Renal pelvis (tissue), 4 donors: ENCODE results near the gene PTPN13. TPM values are rescaled to one million over a fixed set of nuclear protein-coding genes. Genes with fewer than 3 reads are reported as not detected.
A peak's percentile ranks its signal among the peaks of the same experiment; 100 is the strongest.

Experiments used
- DNase-seq: peaks from one replicate; pipeline ENCODE4 v3.0.0-alpha.2; 2013
- polyA plus RNA-seq, 3 donors: library from polyadenylated mRNA; unstranded; fragments of 120-200 nt; gene quantifications; one replicate each; pipeline ENCODE4 v1.2.1, GENCODE V29; 2013; ENCODE audit not compliant: insufficient read length in 3 of 3

Gene PTPN13
- polyA plus RNA-seq, 3 donors = 116 to 154 (median 151) TPM

DNA sequence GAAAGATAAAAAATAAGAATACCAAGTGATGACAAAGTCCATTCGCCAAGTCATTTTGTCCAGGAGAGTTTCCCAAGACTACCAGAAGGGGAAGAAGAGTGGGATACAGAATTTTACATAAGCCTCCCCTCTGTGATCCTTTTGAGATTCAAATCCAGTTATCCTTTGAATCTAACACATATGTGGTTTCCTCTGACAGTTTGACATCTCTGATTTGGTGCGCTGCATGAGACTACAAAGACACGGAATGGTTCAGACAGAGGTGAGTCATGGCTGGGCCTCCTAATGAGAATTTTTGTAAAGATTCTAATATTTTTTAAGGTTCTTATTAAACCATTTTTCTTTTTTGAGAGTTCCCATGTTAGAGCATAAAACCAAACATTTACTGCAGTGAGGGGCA, 216.7 kb downstream of the PTPN13 start:
- DNase-seq = no peak

- no peak for DNase-seq
These were observed 221.5 kb downstream of the PTPN13 start for GRCh38 chr4:86815653-86816052.

- no peak for DNase-seq
These were observed 222.6 kb downstream of the PTPN13 start for GRCh38 chr4:86816501-86817273.

GRCh38 chr4:86818211-86818610, 224.1 kb downstream of the PTPN13 start:
- peak; percentile 5 for DNase-seq

- DNase-seq = peak; percentile 4
These were observed 224.7 kb downstream of the PTPN13 start for GRCh38 chr4:86818841-86819240.

GRCh38 chr4:86819561-86819960, 225.4 kb downstream of the PTPN13 start:
- DNase-seq = no peak

GRCh38 chr4:86821151-86821550, 227.0 kb downstream of the PTPN13 start:
- no peak for DNase-seq

DNA sequence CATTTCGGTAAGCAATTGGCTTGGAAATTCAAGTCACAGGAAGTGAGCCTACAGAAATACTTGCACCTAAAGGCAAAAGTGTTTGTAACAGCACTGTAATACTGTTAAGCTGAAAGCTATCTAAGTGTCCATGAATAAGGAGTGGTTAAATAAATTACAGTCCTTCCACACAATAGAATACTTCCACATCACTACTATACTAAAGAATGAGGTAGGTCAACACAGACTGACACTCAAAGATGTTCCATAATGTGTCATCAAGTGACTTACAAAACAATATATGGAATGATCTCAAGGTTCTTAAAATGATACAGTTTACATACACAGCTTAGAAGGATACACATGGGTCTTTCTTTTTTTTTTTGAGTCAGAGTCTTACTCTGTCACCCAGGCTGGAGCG, 228.0 kb downstream of the PTPN13 start:
- DNase-seq = no peak

DNA sequence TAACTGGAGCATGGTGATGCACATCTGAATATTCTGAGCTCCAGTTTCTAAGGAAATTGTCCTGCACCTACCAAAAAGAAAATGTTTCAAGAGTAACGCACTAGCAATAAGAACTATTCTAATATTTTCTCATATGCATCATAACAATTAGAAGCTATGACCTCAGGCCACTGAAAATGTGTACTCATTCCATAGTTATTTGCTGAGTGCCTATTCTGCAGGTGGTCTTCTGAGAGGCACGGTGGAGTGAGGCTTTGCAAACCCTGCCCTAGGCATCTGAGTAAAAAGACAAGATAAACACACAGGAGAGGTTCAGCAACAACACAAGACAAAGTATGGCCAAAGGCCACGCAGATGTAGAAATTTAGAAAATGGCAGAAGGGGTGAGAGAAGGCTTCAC, 231.4 kb downstream of the PTPN13 start:
- no peak for DNase-seq

DNA sequence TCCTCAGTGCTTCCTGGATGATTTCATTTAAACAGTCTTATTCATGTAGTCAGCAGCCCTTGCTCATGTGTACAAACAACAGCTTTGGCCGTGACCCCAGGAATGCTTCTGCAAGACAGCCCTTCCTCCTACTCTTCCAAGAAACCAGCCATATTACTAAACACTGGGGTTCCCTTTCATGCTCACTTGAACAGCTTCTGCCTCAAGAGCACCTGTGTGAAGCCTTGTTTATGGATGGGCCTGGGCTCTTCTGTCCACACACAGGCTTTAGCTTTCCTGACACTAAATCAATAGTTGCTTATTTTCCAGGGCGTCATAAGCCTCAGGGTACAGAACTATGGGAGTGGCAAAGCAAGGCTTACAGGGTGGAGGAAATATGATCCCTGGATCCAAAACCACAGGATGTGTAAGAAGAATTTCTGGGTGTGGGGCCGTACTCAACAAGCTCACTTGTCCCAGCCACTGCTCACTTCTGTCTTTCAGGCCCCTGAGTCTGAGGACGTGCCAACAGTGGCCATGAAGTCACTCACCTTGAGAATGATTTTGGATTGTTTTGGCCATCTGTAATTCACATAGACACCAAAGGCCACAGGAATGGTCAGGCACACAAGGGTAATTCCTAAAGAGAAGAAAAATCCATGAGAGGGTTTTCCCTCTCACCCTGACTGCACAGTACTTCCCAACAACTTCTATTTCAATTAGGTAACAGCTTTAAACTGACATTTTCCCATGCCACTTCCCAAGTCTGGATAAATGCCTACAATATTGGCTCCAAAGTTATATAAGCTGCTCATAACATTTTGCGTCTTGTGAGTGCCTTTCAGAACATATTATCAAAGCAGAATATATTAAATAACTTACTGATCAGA, 237.4 kb downstream of the PTPN13 start:
- no peak for DNase-seq

DNA sequence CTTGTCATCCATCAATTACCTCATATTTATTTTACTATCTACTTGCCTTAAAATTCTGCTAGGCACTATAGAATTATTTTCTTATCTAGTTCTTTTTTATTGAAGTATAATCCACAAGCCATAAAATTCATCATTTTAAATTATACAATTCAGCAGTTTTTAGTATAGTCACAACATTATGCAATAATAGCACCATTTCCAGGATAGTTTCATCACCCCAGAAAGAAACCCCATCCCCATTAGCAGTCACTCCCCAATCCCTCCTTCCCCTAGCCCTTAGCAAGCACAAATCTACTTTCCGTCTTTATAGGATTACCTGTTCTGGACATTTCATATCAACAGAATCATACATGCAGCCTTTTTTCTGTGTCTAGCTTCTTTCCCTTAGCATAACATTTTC, 239.5 kb downstream of the PTPN13 start:
- no peak for DNase-seq

DNA sequence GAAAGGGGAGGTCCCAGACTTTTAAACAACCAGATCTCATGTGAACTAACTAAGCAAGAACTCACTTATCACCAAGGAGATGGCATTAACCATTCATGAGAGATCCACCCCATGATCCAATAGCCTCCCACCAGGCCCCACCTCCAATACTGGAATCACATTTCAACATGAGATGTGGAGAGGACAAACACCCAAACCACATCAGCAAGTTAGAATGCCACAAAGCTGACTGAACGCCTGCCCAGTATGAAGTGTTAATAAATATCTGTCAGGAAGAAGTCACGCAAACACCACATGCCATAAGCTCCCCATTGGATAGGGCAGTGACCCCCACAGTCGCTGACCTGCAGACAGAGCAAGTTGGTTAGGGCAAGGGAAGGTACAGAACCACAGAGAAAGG, 240.8 kb downstream of the PTPN13 start:
- no peak for DNase-seq

DNA sequence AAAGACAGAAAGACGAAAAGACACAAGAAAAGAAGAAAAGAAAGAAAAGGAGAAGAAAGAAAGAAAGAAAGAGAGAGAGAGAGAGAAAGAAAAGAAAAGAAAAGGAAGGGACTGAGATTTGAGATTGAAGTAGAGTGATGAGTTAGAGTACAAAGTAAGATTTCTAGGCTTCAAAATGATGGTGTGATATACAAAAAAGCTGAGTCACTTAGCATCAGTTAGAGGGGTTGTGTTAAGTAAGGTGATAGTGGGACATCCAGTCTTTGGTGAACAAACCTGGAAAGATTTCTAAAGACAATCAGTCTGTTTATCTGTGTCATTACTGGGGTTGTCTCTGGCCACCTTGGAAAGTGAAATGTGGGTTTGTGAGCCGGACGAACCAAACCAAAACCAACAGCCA, 241.6 kb downstream of the PTPN13 start:
- no peak for DNase-seq

- DNase-seq = no peak
These were observed 243.8 kb downstream of the PTPN13 start for GRCh38 chr4:86837691-86838503.

- DNase-seq = no peak
These were observed 246.7 kb downstream of the PTPN13 start for GRCh38 chr4:86840858-86841257.

DNA sequence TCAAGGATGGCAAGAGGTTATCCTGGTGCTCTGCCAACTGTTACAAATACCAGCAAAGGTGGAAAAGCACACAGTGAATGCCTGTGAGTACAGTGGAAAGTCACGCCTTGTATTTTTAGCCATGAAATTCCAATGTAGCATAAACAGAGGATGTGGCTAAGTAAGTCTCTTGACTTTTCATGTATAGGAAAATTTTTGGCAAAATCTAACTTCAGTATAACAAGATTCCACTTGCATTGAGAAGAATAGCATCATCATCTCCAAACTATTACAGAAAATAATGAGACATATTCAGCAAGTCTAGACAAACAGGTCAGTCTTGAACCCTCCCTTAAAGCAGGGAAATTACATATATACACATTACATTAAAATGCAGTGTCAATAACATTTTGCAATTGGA, 247.2 kb downstream of the PTPN13 start:
- no peak for DNase-seq

GRCh38 chr4:86845593-86845992, 251.5 kb downstream of the PTPN13 start:
- DNase-seq = no peak

- no peak for DNase-seq
These were observed 252.8 kb downstream of the PTPN13 start for GRCh38 chr4:86846921-86847320.

DNA sequence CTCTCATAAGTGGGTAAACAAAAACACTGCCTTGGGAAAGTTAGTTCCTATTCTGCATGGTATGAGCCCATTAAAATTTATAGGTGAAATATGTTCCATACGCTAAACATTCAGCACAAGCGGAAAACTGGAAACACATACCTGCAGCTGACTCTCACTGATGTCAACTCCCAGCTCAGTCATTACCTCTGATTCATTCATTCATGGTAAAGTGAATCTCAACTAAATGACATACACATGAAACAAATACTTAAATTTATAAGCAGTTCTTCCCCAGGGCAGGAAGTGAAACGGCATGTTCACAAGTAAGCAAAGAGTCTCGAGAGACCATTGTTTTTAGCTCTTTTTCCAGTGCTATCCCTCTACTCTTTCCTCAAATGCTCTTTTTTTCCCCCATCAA, 253.5 kb downstream of the PTPN13 start:
- DNase-seq = no peak

- DNase-seq = no peak
These were observed 254.0 kb downstream of the PTPN13 start for GRCh38 chr4:86848136-86848535.

GRCh38 chr4:86848732-86849619, 254.9 kb downstream of the PTPN13 start, which contains the start of gene SLC10A6:
Gene SLC10A6 (minus strand): TSS chr4:86849384. CDS start chr4:86849115, 269 bp downstream.
- DNase-seq = no peak
